ENCODE data around the gene YEATS2.

The YEATS2 gene

DNA sequence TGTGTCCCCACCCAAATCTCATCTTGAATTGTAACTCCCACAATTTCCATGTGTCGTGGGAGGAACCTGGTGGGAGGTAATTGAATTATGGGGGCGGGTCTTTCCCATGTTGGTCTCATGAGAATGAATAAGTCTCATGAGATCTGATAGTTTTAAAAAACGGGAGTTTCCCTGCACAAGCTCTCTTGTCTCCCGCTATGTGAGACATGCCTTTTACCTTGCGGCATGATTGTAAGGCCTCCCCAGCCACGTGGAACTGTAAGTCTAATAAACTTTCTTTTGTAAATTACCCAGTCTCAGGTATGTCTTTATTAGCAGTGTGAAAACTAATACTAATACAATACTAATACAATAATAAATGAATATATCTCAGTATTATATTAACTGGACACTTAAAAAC is 9.9 kb upstream of the YEATS2 start:
- TF ChIP-seq, protein P1, sequence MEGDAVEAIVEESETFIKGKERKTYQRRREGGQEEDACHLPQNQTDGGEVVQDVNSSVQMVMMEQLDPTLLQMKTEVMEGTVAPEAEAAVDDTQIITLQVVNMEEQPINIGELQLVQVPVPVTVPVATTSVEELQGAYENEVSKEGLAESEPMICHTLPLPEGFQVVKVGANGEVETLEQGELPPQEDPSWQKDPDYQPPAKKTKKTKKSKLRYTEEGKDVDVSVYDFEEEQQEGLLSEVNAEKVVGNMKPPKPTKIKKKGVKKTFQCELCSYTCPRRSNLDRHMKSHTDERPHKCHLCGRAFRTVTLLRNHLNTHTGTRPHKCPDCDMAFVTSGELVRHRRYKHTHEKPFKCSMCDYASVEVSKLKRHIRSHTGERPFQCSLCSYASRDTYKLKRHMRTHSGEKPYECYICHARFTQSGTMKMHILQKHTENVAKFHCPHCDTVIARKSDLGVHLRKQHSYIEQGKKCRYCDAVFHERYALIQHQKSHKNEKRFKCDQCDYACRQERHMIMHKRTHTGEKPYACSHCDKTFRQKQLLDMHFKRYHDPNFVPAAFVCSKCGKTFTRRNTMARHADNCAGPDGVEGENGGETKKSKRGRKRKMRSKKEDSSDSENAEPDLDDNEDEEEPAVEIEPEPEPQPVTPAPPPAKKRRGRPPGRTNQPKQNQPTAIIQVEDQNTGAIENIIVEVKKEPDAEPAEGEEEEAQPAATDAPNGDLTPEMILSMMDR (IDR thresholded peaks at IDR 0.05) = no peak

DNA sequence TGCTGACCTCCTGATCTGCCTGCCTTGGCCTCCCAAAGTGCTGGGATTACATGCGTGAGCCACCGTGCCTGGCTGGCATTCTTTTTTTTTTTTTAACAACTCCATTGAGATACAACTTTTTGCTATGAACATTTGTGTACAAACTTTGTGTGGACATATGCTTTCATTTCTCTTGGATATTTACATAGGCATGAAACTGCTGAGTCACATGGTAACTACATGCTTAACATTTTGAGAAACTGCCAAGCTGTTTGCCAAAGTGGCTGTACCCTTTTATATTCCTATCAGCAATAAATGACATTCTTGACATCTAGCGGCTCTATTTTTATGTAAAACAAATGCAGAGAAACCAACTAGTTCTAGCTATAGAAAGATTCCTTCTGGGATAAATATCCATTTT is 8.7 kb upstream of the YEATS2 start:
- TF ChIP-seq, protein P1 (IDR thresholded peaks at IDR 0.05) = no peak

DNA sequence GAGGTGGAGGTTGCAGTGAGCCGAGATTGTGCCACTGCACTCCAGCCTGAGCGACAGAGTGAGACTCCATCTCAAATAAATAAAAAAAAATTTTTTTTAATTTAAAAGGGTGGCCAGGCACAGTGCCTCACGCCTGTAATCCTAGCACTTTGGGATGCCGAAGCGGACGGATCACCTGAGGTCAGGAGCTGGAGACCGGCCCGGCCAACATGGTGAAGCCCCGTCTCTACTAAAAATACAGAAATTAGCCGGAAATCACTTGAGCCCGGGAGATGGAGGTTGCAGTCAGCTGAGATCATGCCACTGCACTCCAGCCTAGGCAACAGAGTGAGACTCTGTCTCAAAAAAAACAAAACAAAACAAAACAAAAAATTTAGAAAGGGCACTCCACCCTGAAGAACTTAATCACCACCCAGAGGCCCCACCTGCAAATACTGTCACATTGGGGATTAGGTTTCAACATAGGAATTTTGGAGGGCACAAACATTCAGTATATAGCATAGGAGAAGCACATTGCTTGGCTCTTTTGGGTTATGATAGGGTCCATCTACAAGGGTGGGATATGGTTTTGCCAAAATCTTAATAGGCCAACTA is 7.1 kb upstream of the YEATS2 start:
- TF ChIP-seq, protein P1 (IDR thresholded peaks at IDR 0.05) = no peak

DNA sequence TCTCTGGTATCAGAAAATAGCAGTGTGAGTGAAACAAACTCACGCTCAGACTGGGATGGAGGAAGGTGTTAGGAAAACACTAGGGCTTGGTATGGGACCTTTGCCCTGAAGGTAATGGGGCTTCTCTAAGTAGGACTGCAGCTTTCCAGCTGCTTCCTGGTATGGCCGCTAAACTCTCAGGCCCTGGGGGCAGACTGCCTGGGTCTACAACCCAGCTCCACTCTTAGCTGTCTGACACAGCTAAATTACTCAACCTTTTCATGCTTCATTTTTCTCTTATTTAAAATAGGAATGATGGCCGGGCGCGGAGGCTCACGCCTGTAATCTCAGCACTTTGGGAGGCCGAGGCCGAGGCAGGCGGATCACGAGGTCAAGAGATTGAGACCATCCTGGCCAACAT is 5.2 kb upstream of the YEATS2 start:
- TF ChIP-seq, protein P1 (IDR thresholded peaks at IDR 0.05) = no peak

DNA sequence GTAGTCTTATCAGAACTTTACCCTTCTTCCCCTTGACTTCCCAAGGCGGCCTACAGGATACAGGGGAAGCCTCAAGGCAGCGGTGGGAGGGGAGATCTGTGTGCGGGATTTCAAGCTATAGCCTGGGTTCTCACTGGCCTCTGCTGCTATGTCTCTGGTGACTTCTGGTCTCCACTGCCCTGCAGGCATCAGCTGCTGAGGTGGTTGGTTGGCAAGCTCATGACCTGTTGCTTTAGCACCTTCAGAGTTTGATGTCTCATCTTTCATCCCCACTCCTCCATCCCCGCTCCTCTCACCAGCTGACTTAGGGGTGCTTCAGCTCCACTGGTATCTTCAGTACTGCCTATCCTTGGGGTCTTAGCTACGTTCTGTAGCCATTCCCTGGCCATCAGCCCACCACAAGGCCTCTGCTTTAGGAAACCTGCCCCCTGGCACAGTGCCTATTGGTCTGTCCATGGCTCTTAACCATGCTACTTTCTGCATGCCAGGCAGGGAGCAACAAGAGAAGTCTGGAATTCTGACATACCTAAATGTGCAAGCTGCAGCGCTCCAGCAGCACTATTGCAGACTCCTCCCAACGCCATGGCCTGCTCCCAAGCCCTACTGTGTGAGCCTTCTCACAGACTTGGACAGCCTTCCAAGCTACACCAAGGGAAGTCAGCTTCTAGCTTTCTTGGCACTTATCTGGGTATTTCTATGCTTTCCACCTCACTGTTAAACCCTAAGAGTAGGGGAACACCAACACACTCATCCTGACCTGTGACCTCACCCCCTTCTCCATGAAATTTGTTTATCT is 1.8 kb upstream of the YEATS2 start:
- TF ChIP-seq, protein P1 (IDR thresholded peaks at IDR 0.05) = no peak

DNA sequence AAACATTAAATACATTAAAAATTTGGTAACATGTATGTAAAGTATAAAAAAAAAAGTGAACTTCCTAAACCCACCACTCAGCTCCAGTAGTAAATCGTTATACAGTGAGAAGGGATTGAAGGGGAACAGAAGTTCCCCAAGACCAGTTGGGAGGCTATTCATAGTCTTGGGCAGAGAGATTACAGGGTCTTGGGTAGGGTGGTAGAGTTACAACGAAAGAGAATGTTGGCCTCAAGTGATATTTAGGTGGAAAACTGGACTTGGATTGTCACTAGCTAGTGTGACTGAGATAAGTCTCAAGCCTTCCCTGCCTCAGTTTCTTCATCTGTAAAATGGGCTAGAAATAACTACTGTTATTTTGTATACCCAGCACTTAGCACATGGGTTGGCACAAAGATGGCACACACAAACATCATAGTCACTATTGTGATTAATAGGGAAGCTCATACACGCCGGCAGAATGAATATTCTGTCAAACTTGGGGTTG is 431 bp upstream of the YEATS2 start:
- TF ChIP-seq, protein P1 (IDR thresholded peaks at IDR 0.05) = no peak

DNA sequence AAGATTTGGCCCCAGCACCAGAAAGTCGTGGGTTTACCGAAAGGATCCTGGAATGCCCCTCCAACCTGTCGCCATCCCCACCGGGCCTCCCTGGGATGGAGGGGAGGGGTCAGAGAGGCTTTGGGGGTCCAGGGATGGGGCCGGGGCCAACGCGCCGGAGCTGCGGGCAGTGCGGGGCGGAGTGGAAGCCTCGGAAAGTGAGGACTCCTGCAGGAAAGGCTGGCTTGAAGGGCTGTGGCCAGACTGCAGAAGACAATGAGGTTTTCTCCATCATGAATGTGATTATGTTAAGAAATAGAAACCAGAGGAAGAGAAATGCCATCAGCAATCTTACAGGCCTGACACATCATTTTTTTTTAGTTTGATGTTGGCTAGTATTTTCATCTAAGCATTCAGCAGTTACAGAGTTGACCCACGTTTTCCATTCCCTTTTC is 738 bp downstream of the YEATS2 start:
- TF ChIP-seq, protein P1 (IDR thresholded peaks at IDR 0.05) = no peak

All from LNCAP (cell line).